SK-N-SH (cell line): Measurements from ENCODE around the gene C4orf50.

Experiments used
- EZH2phosphoT487 ChIP-seq: fragments of 200-600 bp; sonication (generic); IDR thresholded peaks from 2 replicates; pipeline ENCODE4 v1.6.1; 2017; ENCODE audit warnings: low read depth, mixed run types, mild to moderate bottlenecking, antibody characterized with exemption, moderate library complexity, borderline replicate concordance
- FOXJ3 ChIP-seq: sonication (generic); formaldehyde crosslinking; IDR thresholded peaks from 2 replicates; pipeline ENCODE4 v1.5.1; 2020; ENCODE audit warnings: mild to moderate bottlenecking, missing genetic modification reagents
- NFIC ChIP-seq: IDR thresholded peaks from 2 replicates; pipeline ENCODE4 v1.4.0; 2012; ENCODE audit warnings: borderline replicate concordance
- POLR2AphosphoS5 ChIP-seq: IDR thresholded peaks from 2 replicates; pipeline ENCODE4 v1.6.1; 2012; ENCODE audit warnings: low read depth, low read length
- RFX5 ChIP-seq: IDR thresholded peaks from 2 replicates; pipeline ENCODE4 v1.6.1; 2012; ENCODE audit warnings: mild to moderate bottlenecking, improper control_type of control experiment, low read length
- YY1 ChIP-seq: IDR thresholded peaks from 2 replicates; pipeline ENCODE4 v1.4.0; 2012; ENCODE audit warnings: low read depth, mild to moderate bottlenecking
- TF ChIP-seq, protein P1 (sequence below): fragments of 200-600 bp; sonication (generic); IDR thresholded peaks from 2 replicates; pipeline ENCODE4 v1.6.1; 2017; ENCODE audit warnings: antibody characterized with exemption, mild to moderate bottlenecking, moderate library complexity
- TF ChIP-seq, protein P2 (sequence below): IDR thresholded peaks from 2 replicates; pipeline ENCODE4 v1.6.1; 2012; ENCODE audit warnings: mild to moderate bottlenecking, low read depth, low read length, moderate library complexity
- TF ChIP-seq, protein P3 (sequence below): fragments of 150-350 bp; IDR thresholded peaks from 2 replicates; pipeline ENCODE4 v1.6.1; 2017; ENCODE audit warnings: antibody characterized with exemption, low read length, low read depth, borderline replicate concordance
- TF ChIP-seq, protein P4 (sequence below): IDR thresholded peaks from 2 replicates; pipeline ENCODE4 v1.4.0; 2012; ENCODE audit warnings: low read depth, borderline replicate concordance

DNA sequence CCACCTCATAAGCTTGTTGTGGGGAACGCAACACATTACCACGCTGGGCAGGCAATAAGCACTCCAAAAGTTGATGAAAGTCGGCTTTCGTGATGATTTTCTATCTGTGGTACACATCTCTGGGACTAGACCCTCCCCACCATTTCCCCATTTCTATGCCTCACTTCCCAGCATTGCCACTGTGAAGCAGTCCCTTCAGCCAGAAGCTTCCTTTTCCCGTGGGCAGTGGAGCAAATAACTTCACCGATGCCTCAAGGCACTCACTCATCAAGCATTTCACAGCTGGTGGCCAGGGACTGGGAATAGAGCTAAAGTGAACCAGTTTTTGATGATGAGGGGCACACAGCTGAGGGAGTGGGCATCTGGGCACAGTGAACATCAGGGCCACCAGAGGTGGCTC, 18.9 kb downstream of the C4orf50 start:
- TF ChIP-seq, protein P1, sequence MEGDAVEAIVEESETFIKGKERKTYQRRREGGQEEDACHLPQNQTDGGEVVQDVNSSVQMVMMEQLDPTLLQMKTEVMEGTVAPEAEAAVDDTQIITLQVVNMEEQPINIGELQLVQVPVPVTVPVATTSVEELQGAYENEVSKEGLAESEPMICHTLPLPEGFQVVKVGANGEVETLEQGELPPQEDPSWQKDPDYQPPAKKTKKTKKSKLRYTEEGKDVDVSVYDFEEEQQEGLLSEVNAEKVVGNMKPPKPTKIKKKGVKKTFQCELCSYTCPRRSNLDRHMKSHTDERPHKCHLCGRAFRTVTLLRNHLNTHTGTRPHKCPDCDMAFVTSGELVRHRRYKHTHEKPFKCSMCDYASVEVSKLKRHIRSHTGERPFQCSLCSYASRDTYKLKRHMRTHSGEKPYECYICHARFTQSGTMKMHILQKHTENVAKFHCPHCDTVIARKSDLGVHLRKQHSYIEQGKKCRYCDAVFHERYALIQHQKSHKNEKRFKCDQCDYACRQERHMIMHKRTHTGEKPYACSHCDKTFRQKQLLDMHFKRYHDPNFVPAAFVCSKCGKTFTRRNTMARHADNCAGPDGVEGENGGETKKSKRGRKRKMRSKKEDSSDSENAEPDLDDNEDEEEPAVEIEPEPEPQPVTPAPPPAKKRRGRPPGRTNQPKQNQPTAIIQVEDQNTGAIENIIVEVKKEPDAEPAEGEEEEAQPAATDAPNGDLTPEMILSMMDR, result no peak
- TF ChIP-seq NFIC (no peak), RFX5 (no peak), EZH2phosphoT487 (no peak), YY1 (no peak), POLR2AphosphoS5 (no peak), FOXJ3 (CRISPR knock-in tag) (no peak)
- TF ChIP-seq, protein P2, sequence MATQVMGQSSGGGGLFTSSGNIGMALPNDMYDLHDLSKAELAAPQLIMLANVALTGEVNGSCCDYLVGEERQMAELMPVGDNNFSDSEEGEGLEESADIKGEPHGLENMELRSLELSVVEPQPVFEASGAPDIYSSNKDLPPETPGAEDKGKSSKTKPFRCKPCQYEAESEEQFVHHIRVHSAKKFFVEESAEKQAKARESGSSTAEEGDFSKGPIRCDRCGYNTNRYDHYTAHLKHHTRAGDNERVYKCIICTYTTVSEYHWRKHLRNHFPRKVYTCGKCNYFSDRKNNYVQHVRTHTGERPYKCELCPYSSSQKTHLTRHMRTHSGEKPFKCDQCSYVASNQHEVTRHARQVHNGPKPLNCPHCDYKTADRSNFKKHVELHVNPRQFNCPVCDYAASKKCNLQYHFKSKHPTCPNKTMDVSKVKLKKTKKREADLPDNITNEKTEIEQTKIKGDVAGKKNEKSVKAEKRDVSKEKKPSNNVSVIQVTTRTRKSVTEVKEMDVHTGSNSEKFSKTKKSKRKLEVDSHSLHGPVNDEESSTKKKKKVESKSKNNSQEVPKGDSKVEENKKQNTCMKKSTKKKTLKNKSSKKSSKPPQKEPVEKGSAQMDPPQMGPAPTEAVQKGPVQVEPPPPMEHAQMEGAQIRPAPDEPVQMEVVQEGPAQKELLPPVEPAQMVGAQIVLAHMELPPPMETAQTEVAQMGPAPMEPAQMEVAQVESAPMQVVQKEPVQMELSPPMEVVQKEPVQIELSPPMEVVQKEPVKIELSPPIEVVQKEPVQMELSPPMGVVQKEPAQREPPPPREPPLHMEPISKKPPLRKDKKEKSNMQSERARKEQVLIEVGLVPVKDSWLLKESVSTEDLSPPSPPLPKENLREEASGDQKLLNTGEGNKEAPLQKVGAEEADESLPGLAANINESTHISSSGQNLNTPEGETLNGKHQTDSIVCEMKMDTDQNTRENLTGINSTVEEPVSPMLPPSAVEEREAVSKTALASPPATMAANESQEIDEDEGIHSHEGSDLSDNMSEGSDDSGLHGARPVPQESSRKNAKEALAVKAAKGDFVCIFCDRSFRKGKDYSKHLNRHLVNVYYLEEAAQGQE, result no peak
- TF ChIP-seq, protein P3, sequence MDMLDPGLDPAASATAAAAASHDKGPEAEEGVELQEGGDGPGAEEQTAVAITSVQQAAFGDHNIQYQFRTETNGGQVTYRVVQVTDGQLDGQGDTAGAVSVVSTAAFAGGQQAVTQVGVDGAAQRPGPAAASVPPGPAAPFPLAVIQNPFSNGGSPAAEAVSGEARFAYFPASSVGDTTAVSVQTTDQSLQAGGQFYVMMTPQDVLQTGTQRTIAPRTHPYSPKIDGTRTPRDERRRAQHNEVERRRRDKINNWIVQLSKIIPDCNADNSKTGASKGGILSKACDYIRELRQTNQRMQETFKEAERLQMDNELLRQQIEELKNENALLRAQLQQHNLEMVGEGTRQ, result no peak
- TF ChIP-seq, protein P4, sequence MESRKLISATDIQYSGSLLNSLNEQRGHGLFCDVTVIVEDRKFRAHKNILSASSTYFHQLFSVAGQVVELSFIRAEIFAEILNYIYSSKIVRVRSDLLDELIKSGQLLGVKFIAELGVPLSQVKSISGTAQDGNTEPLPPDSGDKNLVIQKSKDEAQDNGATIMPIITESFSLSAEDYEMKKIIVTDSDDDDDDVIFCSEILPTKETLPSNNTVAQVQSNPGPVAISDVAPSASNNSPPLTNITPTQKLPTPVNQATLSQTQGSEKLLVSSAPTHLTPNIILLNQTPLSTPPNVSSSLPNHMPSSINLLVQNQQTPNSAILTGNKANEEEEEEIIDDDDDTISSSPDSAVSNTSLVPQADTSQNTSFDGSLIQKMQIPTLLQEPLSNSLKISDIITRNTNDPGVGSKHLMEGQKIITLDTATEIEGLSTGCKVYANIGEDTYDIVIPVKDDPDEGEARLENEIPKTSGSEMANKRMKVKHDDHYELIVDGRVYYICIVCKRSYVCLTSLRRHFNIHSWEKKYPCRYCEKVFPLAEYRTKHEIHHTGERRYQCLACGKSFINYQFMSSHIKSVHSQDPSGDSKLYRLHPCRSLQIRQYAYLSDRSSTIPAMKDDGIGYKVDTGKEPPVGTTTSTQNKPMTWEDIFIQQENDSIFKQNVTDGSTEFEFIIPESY, result no peak
